Nephron (organoid): ENCODE measurements around the gene CDK19.
A peak's percentile ranks its signal among the peaks of the same experiment; 100 is the strongest.

Experiments
- H3K27ac Mint-ChIP-seq, 3 experiments: 2 replicates each; pipeline ENCODE4 v1.8.0; 2020; ENCODE audit warnings: mixed read lengths in 3 of 3, mild to moderate bottlenecking in 2 of 3, moderate library complexity in 1 of 3
- H3K27me3 Mint-ChIP-seq: 2 replicates; pipeline ENCODE4 v1.8.0; 2021; ENCODE audit warnings: low read depth, mild to moderate bottlenecking, moderate library complexity, mixed read lengths
- H3K36me3 Mint-ChIP-seq: 2 replicates; pipeline ENCODE4 v1.8.0; 2020; ENCODE audit warnings: low read depth, mixed read lengths
- H3K4me1 Mint-ChIP-seq: 2 replicates; pipeline ENCODE4 v1.8.0; 2020; ENCODE audit warnings: mixed read lengths
- H3K4me3 Mint-ChIP-seq, 3 experiments: 2 replicates each; pipeline ENCODE4 v1.8.0; 2020; ENCODE audit warnings: mild to moderate bottlenecking in 3 of 3, mixed read lengths in 3 of 3, moderate library complexity in 2 of 3
- H3K9me3 Mint-ChIP-seq: 2 replicates; pipeline ENCODE4 v1.8.0; 2020; ENCODE audit warnings: mixed read lengths
- TF ChIP-seq, protein P1 (sequence below), 3 experiments: fragments of 200-600 bp; sonication (generic); IDR thresholded peaks; one replicate each; pipeline ENCODE4 v1.5.0; 2021; ENCODE audit warnings: antibody characterized with exemption in 3 of 3; ENCODE audit not compliant: unreplicated experiment in 3 of 3

CDK19 gene

DNA sequence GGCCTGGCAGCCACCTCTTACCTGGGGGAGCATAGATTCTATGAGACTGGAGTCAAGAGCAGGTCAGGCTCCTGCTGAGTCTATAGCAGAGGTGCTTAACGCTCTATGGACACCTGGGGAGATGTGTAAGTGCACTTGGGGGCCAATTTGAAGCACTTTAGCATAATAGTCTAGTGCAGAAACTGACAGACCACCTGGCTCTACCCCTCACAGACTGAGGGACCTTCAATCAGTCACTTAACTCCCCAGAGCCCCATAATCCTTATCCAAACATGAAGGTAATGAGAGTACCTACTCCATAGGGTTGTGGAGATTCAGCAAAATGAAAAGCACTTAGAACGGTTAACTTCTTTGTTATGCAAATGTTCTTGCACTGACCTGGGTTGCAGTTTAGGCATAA, 251.6 kb downstream of the CDK19 start:
- no peak overlapping the region for H3K4me3 Mint-ChIP-seq
- no peaks in the 10 kb centered on the region for H3K9me3 Mint-ChIP-seq
- TF ChIP-seq, protein P1, sequence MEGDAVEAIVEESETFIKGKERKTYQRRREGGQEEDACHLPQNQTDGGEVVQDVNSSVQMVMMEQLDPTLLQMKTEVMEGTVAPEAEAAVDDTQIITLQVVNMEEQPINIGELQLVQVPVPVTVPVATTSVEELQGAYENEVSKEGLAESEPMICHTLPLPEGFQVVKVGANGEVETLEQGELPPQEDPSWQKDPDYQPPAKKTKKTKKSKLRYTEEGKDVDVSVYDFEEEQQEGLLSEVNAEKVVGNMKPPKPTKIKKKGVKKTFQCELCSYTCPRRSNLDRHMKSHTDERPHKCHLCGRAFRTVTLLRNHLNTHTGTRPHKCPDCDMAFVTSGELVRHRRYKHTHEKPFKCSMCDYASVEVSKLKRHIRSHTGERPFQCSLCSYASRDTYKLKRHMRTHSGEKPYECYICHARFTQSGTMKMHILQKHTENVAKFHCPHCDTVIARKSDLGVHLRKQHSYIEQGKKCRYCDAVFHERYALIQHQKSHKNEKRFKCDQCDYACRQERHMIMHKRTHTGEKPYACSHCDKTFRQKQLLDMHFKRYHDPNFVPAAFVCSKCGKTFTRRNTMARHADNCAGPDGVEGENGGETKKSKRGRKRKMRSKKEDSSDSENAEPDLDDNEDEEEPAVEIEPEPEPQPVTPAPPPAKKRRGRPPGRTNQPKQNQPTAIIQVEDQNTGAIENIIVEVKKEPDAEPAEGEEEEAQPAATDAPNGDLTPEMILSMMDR (IDR thresholded peaks at IDR 0.05; ENCODE audit: unreplicated experiment in 3 of 3), result no peak
- H3K27ac Mint-ChIP-seq, result peak overlapping the region in 1 of 3 experiments; percentile 69
- H3K36me3 Mint-ChIP-seq, result no peaks in the 10 kb centered on the region
- peaks cover 15% of the 10 kb centered on the region for H3K4me1 Mint-ChIP-seq
- H3K27me3 Mint-ChIP-seq, result peaks cover 4% of the 10 kb centered on the region

- Mint-ChIP-seq H3K4me3 (no peak overlapping the region), H3K9me3 (no peaks in the 10 kb centered on the region), H3K36me3 (no peaks in the 10 kb centered on the region), H3K27me3 (peaks cover 8% of the 10 kb centered on the region), H3K27ac (no peak overlapping the region), H3K4me1 (peaks cover 15% of the 10 kb centered on the region)
- TF ChIP-seq, protein P1 (IDR thresholded peaks at IDR 0.05; ENCODE audit: unreplicated experiment in 3 of 3), result no peak
These were observed 252.9 kb downstream of the CDK19 start for GRCh38 chr6:110562316-110562915.

DNA sequence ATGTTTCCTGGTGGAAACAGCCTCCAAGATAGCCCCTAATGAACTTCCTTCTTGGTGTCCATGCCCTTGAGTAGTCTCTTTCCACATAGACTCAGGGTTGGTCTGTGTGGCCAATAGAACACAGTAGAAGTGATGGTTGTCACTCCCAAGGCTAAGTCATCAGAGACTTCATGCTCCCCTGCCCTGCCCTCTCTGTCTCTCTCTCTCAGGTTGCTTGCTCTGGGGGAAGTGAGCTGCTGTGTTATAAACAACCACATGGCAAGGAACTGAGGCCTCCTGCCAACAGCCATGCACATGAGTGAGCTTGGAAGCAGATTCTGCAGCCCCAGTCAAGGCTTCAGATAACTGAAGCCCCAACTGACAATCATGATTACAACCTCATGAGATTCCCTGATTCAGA, 253.6 kb downstream of the CDK19 start:
- Mint-ChIP-seq H3K9me3 (no peaks in the 10 kb centered on the region), H3K4me3 (no peak overlapping the region), H3K27me3 (peaks cover 8% of the 10 kb centered on the region), H3K27ac (no peak overlapping the region), H3K4me1 (peaks cover 8% of the 10 kb centered on the region), H3K36me3 (no peaks in the 10 kb centered on the region)
- TF ChIP-seq, protein P1 (IDR thresholded peaks at IDR 0.05; ENCODE audit: unreplicated experiment in 3 of 3), result no peak

GRCh38 chr6:110561008-110561396, 254.3 kb downstream of the CDK19 start:
- no peaks in the 10 kb centered on the region for H3K36me3 Mint-ChIP-seq
- peak overlapping the region in 1 of 3 experiments; percentile 9 for H3K27ac Mint-ChIP-seq
- H3K4me1 Mint-ChIP-seq, result peaks cover 3% of the 10 kb centered on the region
- TF ChIP-seq, protein P1 (IDR thresholded peaks at IDR 0.05; ENCODE audit: unreplicated experiment in 3 of 3), result no peak
- H3K9me3 Mint-ChIP-seq, result no peaks in the 10 kb centered on the region
- no peak overlapping the region for H3K4me3 Mint-ChIP-seq
- peaks cover 8% of the 10 kb centered on the region for H3K27me3 Mint-ChIP-seq

DNA sequence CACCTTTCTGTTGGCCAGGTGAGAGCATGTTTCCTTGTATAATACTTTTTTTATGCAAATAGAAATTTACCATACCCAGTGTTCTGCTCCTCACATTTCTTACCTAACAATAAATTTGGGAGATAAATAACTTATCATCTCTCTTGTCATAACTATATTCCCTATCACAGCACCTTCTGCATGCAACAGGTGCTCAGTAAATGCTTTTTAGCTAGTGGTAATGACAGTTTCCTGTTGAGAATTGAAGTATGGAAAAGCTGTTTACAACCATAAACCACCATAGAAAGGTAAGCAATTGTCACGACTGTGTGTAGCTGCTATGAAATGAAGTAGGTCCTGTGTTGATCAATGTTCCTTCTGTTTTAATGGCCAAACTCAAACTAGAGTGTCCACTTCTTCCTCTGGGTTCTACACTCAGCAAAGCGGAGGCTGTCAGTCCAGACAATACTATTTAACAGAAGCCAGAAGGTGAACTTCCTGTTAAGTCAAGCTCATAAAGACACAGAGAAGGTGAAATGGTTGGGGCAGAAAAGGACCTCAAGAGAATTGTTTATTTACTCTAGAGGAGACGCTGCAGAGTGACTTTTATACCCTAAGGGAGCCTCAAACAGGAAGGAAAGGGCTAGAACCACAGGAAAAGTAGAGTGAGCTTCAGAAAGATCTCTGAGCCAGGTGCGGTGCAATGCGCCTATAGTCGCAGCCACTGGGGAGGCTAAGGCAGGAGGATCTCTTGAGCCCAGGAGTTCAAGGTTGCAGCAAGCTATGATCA, 254.8 kb downstream of the CDK19 start:
- Mint-ChIP-seq H3K27ac (peak overlapping the region in 1 of 3 experiments; percentile 9), H3K4me3 (no peak overlapping the region), H3K27me3 (peaks cover 8% of the 10 kb centered on the region), H3K9me3 (no peaks in the 10 kb centered on the region), H3K4me1 (peaks cover 3% of the 10 kb centered on the region), H3K36me3 (no peaks in the 10 kb centered on the region)
- TF ChIP-seq, protein P1 (IDR thresholded peaks at IDR 0.05; ENCODE audit: unreplicated experiment in 3 of 3), result no peak
